Measurements from ENCODE around the gene ITGB4. TPM values are rescaled to one million over a fixed set of nuclear protein-coding genes. Genes with fewer than 3 reads are reported as not detected.
A peak's percentile ranks its signal among the peaks of the same experiment; 100 is the strongest.

ITGB4 gene
- total and polyA plus RNA-seq, 9 of the 15 experiments (the other 6 are each of a cell fraction or from before 2014, with no cell fraction given): 0.05 to 2.8 (median 0.76) TPM; not detected in 3

GRCh38 chr17:75778861-75779249, 57.6 kb downstream of the ITGB4 start (continued):
- peak; percentile 71 for TF ChIP-seq DACH1 (IDR thresholded peaks at IDR 0.05; ENCODE audit: partially characterized antibody)
- no peak for TF ChIP-seq CREB1 (IDR thresholded peaks at IDR 0.05)
- TF ChIP-seq CREB1 (CRISPR knock-in tag; IDR thresholded peaks at IDR 0.05): no peak
- no peak for TF ChIP-seq TAL1 (IDR thresholded peaks at IDR 0.05)
- no peak for TF ChIP-seq ZNF407 (IDR thresholded peaks at IDR 0.05; ENCODE audit: low read depth)
- TF ChIP-seq CUX1 (CRISPR knock-in tag; IDR thresholded peaks at IDR 0.05): no peak
- TF ChIP-seq PTBP1 (IDR thresholded peaks at IDR 0.05; ENCODE audit: low read depth, low read length): peak; percentile 8; the same call in 1 of the 2 replicates
- no peak for TF ChIP-seq SIRT6 (IDR thresholded peaks at IDR 0.05; ENCODE audit: low read depth, low read length)
- TF ChIP-seq ZNF551 (CRISPR knock-in tag; IDR thresholded peaks at IDR 0.05): 0 out of 2 replicates have a peak, but pooled peaks have one; percentile 37
- no peak for TF ChIP-seq ZNF449 (CRISPR knock-in tag; IDR thresholded peaks at IDR 0.05)
- TF ChIP-seq ESRRB (CRISPR knock-in tag; IDR thresholded peaks at IDR 0.05; ENCODE audit: borderline replicate concordance): 0 out of 2 replicates have a peak, but pooled peaks have one; percentile 9
- TF ChIP-seq MTF1 (CRISPR knock-in tag; IDR thresholded peaks at IDR 0.05; ENCODE audit: borderline replicate concordance): no peak
- TF ChIP-seq RFX5 (IDR thresholded peaks at IDR 0.05; ENCODE audit: low read depth, low read length): no peak
- TF ChIP-seq ZNF124 (CRISPR knock-in tag; IDR thresholded peaks at IDR 0.05): peak; percentile 20; the same call in 1 of the 2 replicates

Measured in K562 (cell line).